NCI-H526 treated with DMSO at 0.1 percent for 48 hours (cell line): ENCODE results near the gene IFNE.
"Not testable (repeated sequence)": the region's sequence is repeated elsewhere in the genome, so short reads cannot be mapped to it uniquely, and the experiment has no call there.

ENCODE experiments used
- DNase-seq: peaks from one replicate; lab custom pipeline; 2025; lab: John Stamatoyannopoulos, UW

IFNE gene

DNA sequence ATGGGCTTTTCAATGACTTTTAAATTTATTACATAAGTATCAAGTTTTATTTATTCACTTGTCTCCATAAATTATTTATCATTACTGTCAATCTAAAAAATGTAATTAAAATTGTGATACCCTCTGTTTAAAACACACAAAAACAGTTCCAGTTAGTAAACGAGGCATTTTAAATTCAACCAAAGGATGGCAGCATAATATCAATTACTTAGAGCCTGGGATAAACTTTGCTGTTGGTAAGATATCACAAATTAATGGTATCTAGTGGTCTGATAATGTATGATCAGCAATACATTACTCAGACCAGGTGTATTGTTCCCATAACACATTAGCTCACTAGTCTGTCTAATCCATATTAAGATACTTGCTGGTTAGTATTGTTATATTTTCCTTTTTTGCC is 9.6 kb upstream of the IFNE start:
- DNase-seq: no peak

DNA sequence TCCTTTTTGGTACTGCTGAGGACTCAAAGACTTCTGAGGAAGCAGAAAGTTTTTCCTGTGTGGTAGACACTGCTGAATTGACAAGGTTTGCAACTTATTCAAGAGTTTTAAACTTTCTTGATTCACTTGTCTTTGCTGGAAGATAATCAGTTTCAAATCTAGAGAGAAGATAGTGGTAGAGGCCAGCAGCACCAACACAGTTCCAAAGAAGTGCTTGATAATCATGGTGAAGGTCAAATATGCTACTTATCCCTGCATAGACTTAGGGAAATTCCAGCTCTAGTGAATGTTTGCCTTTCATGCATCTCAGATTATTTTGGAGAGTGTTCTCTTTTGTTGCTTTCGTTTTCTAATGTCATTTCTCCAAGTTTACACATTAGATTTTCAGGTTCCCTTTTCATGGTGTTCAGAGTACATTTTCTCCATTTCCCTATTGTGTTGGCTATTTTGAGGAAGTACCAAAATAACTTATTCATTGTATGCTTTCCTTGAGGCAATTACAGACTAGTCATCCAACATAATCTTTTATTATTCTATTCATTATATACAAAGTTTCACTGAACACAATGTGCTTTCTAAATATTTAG is 550 bp downstream of the IFNE start:
- DNase-seq: no peak

DNA sequence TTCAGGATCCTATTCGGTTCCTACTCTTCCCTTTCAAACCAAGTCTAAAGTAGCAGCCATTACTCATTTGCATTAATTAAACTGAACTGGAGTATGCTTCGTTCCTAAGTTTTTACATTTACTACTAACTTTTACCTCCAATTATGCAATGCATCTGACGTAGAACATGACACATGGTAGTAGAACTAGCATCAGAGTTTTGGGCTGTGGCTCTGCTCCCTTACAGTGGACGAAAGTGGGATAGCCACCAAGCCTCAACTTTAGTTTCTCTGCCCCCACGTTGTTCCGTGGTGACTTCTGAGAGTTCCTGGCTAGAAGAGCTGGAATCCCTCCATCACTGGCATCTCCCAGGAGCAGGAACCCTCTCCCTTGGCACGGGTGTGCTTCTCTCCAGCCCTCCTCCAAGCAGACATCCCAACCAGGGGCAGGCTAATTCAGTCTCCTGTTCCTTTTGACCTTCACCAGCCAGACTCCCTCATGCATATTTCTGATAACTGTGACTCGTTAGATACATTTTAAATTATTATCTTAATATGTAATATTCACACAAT is 2.9 kb downstream of the IFNE start:
- DNase-seq: no peak

DNA sequence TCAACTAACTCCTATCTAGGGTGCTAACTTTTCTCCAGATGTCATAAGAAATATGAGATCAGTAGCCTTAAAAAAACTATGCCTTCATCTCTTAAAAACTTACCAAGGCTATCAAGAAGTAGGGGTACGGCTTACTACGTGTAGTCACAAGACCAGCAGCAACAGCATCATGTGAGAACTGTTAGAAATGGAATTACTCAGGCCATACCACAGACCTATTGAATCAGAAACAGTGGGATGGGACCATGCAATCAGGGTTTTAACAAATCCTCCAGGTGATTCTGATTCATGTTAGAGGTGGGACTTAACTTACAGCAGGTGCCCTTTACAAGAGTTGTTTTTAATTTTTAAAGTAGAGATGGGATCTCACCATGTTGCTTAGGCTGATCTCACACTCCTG is 4.6 kb downstream of the IFNE start:
- DNase-seq: no peak

DNA sequence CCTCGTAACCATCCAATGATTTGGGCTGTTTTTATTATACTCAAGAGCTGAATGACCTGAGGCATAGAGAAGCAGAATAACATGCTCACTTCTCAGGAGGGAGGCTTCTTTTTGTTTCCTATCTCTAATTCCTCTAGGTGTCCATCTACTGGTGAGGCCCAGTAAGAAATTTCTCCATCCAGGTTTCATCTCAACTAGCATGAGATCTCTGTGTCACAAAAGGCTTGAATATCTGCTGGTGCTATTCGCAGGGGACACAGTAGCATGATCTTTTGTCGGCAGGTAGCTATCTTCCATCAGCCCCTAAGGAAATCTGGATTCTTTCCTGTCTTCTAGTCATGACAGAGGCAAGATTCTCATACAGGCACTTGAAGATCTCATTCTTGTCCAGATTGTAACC is 8.9 kb downstream of the IFNE start:
- no peak for DNase-seq

DNA sequence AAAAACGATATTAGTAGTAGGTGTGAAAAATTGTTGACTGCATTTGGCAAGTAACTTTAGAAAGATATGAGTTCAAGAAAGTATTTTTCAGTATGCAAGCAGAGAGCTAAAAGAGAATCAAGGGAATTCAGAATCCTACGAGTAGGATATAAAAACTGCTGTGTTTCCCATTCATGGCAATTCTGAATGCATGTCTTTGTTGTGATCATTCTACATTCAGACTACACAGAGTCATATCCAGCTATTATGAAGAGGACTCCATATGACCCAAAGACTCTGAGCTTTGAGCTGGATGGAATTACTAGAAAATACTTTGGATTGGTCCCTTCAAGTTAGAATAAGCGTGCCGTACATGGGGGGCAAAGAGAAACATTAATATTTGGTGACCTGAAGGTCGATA is 12.0 kb downstream of the IFNE start:
- no peak for DNase-seq

DNA sequence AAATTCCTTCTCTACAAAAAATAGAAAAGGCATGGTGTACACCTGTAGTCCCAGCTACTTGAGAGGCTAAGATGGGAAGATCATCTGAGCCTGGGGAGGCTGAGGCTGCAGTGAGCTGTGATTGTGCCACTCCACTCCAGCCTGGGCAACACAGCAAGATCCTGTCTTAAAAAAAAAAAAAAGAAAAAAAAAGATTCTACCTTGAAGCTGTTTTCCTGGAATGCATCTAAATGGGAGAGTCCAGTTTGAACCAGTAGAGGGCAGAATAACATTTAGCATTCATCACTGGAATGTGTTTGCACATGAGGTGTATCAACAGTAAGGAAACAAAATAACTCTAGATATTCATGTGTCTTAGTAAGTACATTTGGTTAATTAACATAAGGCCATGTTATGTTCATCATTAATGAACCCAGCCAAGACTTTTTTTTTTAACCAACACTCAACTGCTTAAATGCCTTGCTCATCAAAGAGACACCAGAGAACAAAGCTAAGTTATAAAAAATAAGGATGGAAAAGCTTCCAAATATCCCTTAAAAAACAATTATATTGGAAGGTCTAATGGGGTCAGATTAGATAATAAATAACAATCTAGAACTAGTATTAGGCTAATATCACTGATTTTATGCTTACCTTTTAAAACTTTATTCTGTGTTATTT is 16.1 kb downstream of the IFNE start:
- peak; percentile 9 for DNase-seq

DNA sequence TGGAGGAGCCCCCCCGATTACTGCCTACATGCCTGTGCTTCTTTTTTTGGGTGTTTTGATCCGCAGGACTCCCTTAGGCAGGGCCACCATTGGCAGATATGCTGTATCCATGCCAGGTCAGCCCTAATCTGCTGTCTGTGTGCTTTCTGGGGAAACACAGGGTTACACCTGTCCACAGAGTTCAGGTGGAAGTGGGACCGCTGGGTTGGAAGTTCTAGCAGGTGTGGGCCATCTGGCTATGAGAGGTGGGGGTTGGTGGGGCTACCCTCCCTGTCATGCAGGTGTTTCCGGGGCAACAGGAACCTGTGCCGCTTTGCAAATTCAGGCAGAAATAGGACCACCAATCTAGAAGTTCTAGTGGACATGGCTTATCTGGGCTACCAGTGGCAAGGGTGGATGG is 17.0 kb downstream of the IFNE start:
- DNase-seq: no peak

DNA sequence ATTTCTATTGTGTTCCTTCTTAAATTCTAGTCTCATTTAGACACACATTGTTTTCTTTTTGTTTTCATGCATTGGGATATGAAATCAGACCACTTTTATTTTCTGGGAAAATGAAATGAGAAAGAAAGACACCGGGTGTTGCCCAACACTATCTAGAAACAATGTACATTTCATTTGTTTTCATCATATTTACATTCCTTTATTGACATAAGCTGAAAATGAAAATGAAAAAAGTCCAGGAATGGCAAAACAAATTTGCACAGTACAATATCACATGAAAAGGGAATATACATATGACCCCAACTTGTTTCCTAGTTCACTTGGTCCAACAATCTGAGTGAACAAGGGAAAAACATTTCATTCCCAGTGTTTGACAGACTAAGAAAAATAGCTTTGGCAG is 20.7 kb downstream of the IFNE start:
- no peak for DNase-seq

DNA sequence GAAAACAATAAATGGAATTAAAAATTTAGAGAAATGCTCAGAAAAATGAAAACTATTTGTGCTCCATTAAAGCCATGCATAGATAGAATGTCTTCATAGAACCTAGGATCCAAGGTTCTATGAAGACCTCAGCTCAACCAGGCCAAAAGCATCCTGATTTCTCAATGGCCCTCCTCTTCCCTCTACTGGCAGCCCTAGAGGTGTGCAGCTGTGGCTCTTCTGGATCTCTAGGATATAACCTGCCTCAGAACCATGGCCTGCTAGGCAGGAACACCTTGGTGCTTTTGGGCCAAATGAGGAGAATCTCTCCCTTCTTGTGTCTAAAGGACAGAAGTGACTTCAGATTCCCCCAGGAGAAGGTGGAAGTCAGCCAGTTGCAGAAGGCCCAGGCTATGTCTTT is 26.8 kb downstream of the IFNE start:
- DNase-seq: no peak

DNA sequence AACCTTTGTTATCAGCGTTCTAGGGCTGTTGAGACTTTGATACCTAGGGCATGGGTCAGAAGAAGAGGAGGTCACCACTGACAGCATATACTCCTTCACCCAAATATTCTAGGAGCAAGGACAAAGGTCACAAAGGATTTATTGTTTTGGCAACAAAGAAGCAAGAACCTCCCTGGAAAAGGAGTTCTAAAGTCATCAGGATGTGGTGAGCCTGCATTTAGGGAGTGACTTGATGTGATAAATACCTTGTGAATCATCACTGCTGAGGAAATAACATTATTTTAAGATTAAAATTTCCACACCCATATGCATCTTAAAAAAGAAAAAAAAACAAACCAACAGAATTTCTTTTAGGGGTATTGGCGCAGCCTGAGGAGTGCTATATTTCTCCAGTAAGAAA is 28.0 kb downstream of the IFNE start:
- DNase-seq: no peak

DNA sequence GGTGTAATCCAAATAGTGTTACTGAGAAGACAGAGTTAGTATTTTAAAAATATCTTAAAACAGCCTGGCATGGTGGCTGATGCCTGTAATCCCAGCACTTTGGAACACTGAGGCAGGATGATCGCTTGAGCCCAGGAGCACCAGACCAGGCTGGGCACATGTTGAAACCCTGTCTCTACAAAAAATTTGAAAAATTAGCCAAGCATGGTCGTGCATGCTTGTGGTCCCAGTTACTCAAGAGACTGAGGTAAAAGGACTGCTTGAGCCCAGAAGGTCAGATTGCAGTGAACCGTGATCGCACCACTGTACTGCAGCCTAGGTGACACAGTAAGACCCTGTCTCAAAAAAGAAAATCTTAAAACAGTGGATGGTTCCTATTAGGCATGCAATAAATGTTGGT is 29.4 kb downstream of the IFNE start:
- DNase-seq: no peak

DNA sequence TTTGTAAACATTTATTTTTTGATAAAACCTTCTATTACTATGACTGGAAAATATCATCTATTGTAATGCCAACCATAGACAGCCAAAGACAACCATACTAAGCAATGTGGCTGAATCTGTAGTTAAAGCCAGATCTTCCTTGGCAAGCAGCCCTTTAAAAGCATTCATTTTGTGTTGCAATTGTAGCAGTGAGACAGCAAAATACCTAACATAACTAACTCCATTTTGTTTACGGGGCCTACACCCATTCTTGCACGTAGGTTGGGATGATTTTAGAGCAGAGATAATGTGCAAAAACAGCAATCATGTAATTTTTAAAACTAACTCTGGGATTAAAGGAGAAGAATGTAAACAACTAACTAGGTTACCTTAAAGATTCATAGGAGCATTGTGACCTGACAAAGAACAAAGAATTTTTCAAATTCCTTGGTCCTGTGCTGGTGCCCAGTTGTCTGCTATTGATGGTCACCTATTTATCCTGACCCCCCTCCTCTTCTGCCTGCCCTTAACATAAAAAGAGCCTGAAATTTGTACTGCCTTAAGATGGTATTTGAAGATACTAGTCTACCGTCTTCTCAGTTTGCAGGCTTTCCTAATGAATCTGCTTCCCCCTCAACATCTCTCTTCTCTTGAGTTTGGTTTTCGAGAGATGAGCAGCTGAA is 31.2 kb downstream of the IFNE start:
- DNase-seq: no peak

DNA sequence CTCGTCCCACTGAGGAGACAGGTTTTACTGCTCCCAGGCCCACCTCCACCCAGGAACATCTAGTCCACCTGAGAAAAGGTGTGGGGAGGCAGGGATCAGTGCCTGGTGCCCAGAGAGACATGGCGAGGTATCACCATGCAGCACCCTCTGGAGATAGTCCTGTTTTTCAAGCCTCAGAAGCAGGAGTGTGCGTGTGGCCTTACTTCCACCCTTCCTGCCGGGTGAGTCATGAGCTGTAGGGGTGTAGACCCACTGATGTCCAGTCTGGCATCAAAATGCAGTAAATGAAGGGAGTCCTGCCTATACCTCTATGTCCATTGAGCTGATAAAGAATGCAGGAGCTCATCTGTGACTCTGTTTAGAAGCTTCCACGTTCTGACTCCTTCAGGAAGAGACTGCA is 32.8 kb downstream of the IFNE start:
- not testable (repeated sequence) for DNase-seq

DNA sequence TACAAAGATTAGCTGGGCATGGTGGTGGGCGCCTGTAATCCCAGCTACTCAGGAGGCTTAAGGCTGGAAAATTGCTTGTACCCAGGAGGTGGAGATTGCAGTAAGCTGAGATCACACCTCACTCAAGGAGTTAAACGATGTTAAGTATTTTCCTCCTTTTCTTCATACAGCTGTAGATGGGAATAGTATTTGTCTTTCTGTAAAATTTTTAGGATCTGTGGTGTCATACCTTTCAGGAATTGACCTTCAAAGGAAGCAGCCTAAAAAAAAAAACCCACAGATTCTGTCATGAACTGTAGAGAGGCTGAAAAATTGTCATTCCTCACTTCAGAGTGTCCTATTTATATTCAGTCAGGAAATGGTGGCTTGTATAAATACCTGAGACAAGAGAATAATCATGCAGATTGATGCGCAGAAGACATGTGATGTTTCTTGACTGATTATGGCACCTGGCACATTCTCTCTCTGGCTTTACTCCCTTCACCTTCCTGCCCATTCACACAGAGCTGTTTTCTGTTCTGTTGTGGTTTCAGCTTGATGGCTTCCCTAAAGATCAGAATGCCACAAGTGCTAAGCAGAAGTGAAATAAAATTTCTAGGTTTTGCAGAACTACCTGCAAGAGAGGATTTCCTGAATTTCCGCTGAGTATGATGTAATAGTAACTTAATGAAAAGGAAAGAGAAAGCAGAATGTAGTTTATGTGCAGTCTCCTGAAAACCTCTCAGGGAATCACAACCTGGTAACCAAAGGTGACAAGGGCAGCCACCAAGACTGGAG is 38.1 kb downstream of the IFNE start:
- no peak for DNase-seq

DNA sequence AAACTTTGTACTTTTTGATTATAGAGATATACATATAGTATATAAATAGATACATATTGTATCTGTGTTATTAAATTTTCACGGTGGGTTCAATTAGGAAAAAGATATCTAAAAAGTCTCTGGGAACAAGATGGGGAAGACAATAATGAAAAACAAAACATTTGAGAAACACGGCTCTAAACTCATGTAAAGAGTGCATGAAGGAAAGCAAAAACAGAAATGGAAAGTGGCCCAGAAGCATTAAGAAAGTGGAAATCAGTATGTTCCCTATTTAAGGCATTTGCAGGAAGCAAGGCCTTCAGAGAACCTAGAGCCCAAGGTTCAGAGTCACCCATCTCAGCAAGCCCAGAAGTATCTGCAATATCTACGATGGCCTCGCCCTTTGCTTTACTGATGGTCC is 42.0 kb downstream of the IFNE start, which contains the start of gene IFNA1:
TSS of gene IFNA1 (plus strand) at position 301 of the 400 bp plus-strand sequence. CDS start at position 370, 69 bp downstream.
- DNase-seq: no peak

DNA sequence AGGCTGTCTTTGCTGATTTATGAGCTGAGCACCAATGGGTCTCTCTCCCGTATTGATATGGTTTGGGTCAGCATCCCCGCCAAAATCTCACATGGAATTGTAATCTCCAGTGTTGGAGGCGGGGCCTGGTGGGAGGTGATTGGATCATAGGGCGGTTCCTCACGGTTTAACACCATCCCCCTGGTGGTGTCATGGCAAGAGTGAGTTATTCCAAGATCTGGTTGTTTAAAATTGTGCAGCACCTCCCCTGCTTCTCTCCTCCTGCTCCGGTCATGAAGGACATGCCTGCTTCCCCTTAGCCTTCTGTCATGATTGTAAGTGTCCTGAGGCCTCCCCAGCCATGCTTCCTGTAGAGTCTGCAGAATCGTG is 47.1 kb downstream of the IFNE start:
- DNase-seq: not testable (repeated sequence)

DNA sequence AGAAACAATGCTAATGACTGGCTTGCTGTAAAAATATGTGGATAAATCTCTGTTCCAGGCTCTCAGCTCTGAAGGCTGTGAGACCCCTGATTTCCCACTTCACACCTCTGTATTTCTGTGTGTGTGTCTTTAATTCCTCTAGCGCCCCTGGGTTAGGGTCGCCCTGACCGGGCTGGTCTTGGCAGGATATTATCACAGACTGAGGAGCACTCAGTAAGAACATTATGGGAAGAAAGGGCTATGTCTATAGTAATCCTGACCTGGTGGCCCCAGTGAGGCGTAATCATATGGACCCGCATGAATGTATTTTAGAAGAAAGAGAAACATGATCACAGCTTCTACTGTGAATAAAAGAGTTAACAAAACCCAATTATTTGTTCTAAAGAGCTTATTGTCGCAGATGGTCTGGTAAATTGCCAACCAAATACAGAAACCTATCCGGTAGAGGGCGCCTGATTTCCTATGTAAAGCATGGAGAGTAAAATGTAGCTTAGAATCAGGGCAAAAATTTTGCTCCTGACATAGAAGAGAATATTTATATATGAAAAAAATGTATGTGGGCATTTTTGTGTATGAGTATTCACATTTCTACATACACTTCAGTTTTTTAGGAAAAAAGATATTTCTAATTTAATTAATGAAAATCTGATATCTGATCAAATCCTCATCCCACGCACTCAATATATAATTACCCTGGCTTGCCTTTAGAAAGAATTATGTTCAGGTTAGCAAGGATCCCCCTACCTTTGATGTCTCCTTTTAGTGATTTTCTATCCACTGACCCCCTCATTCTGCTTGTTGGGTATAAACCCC is 47.7 kb downstream of the IFNE start:
- DNase-seq: peak; percentile 9

DNA sequence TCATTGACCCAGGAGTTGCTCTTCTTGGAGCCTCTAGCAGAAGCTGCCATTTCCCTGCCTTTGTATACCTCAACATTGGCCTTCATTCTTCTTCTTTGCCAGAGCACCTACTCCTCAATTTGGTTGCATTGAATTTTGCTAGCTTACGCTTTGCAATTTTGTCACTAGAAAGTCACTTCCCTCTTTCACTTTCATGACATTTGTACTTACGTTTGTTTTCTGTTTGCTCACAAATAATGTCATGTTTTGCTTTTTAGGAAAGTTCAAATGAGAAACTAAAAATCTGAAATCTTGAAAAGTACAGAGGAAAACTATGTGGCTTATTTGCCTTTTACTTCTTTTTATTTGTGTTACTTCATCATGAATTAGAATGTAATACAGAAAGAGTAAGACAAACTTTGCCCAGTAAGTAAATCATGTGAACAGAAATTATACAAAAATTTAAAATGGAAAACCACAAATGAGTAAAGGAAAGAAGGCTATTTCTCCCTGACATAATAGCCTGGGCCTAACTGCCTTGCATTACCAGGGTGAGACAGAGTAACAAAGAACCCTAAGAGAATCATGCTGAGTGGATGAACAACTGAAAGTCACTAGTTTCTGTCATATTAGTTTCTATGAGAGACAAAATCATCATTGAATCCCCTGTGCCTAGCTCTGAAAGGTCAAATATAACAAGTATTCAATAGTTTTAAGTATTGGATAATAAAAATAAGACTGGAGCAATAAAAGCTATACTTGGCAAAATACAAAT is 49.3 kb downstream of the IFNE start:
- DNase-seq: no peak
